ENCODE measurements around the gene GRID1.

- TF ChIP-seq, protein P1, sequence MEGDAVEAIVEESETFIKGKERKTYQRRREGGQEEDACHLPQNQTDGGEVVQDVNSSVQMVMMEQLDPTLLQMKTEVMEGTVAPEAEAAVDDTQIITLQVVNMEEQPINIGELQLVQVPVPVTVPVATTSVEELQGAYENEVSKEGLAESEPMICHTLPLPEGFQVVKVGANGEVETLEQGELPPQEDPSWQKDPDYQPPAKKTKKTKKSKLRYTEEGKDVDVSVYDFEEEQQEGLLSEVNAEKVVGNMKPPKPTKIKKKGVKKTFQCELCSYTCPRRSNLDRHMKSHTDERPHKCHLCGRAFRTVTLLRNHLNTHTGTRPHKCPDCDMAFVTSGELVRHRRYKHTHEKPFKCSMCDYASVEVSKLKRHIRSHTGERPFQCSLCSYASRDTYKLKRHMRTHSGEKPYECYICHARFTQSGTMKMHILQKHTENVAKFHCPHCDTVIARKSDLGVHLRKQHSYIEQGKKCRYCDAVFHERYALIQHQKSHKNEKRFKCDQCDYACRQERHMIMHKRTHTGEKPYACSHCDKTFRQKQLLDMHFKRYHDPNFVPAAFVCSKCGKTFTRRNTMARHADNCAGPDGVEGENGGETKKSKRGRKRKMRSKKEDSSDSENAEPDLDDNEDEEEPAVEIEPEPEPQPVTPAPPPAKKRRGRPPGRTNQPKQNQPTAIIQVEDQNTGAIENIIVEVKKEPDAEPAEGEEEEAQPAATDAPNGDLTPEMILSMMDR (IDR thresholded peaks at IDR 0.05): no peak
- TF ChIP-seq POLR2A (IDR thresholded peaks at IDR 0.05) (no peak), EP300 (IDR thresholded peaks at IDR 0.05) (no peak), POLR2AphosphoS5 (IDR thresholded peaks at IDR 0.05) (no peak)
These were observed 604.6 kb downstream of the GRID1 start for GRCh38 chr10:85761906-85762445.
